H9 (cell line): ENCODE results near the gene RASIP1. TPM values are rescaled to one million over a fixed set of nuclear protein-coding genes. Genes with fewer than 3 reads are reported as not detected.
A peak's percentile ranks its signal among the peaks of the same experiment; 100 is the strongest.

Experiments used
- DNase-seq: peaks from one replicate; pipeline ENCODE4 v3.0.0-alpha.2; 2017
- H2AFZ ChIP-seq: one replicate; pipeline ENCODE4 v1.6.1; 2013; ENCODE audit warnings: mild to moderate bottlenecking, low read length, control low read depth, moderate library complexity
- H2AK5ac ChIP-seq: 2 replicates; pipeline ENCODE4 v1.6.1; 2013; ENCODE audit warnings: low read length, control low read depth, mixed read lengths; ENCODE audit not compliant: insufficient read length
- H2BK120ac ChIP-seq: one replicate; pipeline ENCODE4 v1.6.1; 2013; ENCODE audit warnings: low read depth, mild to moderate bottlenecking, low read length, control low read depth, inconsistent platforms; ENCODE audit not compliant: poor library complexity, severe bottlenecking
- H2BK12ac ChIP-seq: 2 replicates; pipeline ENCODE4 v1.6.1; 2013; ENCODE audit warnings: low read length, control low read depth, mixed read lengths, low read depth; ENCODE audit not compliant: insufficient read length
- H2BK15ac ChIP-seq: 2 replicates; pipeline ENCODE4 v1.6.1; 2013; ENCODE audit warnings: low read depth, low read length, control low read depth
- H2BK20ac ChIP-seq: one replicate; pipeline ENCODE4 v1.6.1; 2013; ENCODE audit warnings: low read depth, mild to moderate bottlenecking, low read length, control low read depth, inconsistent platforms; ENCODE audit not compliant: poor library complexity, severe bottlenecking
- H2BK5ac ChIP-seq: 2 replicates; pipeline ENCODE4 v1.6.1; 2013; ENCODE audit warnings: low read length, control low read depth, mixed read lengths; ENCODE audit not compliant: insufficient read length
- H3K14ac ChIP-seq: 2 replicates; pipeline ENCODE4 v1.6.1; 2013; ENCODE audit warnings: low read length, control low read depth; ENCODE audit not compliant: insufficient read depth
- H3K18ac ChIP-seq: 2 replicates; pipeline ENCODE4 v1.6.1; 2013; ENCODE audit warnings: low read depth, mild to moderate bottlenecking, mixed read lengths, low read length, control low read depth; ENCODE audit not compliant: insufficient read length
- H3K23ac ChIP-seq: 2 replicates; pipeline ENCODE4 v1.6.1; 2013; ENCODE audit warnings: low read length, control low read depth, mixed read lengths, low read depth; ENCODE audit not compliant: insufficient read length
- H3K23me2 ChIP-seq: 2 replicates; pipeline ENCODE4 v1.6.1; 2013; ENCODE audit warnings: low read depth, mild to moderate bottlenecking, mixed read lengths, low read length, control low read depth; ENCODE audit not compliant: insufficient read length, poor library complexity, severe bottlenecking
- H3K27ac ChIP-seq: 2 replicates; pipeline ENCODE4 v1.5.1; 2013; ENCODE audit warnings: low read length, control low read depth, mixed read lengths, low read depth; ENCODE audit not compliant: insufficient read length
- H3K27me3 ChIP-seq: 2 replicates; pipeline ENCODE4 v1.6.1; 2013; ENCODE audit warnings: low read length, control low read depth, inconsistent platforms; ENCODE audit not compliant: insufficient read depth
- H3K4ac ChIP-seq: 2 replicates; pipeline ENCODE4 v1.6.1; 2013; ENCODE audit warnings: low read depth, mild to moderate bottlenecking, control low read depth, inconsistent platforms, low read length, moderate library complexity
- H3K4me1 ChIP-seq: 2 replicates; pipeline ENCODE4 v1.6.1; 2013; ENCODE audit warnings: low read length, control low read depth, inconsistent platforms; ENCODE audit not compliant: insufficient read depth
- H3K4me2 ChIP-seq: 2 replicates; pipeline ENCODE4 v1.6.1; 2013; ENCODE audit warnings: low read length, control low read depth, mixed read lengths; ENCODE audit not compliant: insufficient read length, insufficient read depth
- H3K56ac ChIP-seq: 2 replicates; pipeline ENCODE4 v1.6.1; 2013; ENCODE audit warnings: low read depth, mild to moderate bottlenecking, mixed read lengths, low read length, control low read depth; ENCODE audit not compliant: insufficient read length
- H3K79me1 ChIP-seq: 2 replicates; pipeline ENCODE4 v1.6.1; 2013; ENCODE audit warnings: low read depth, mild to moderate bottlenecking, moderate library complexity, low read length, control low read depth, inconsistent platforms; ENCODE audit not compliant: insufficient read depth, poor library complexity, severe bottlenecking
- H3K79me2 ChIP-seq: 2 replicates; pipeline ENCODE4 v1.6.1; 2013; ENCODE audit warnings: low read length, control low read depth, inconsistent platforms; ENCODE audit not compliant: insufficient read depth
- H3K9ac ChIP-seq: 2 replicates; pipeline ENCODE4 v1.6.1; 2013; ENCODE audit warnings: low read length, control low read depth, mixed read lengths; ENCODE audit not compliant: insufficient read length; ENCODE audit errors: extremely low read depth
- H3K9me3 ChIP-seq: one replicate; pipeline ENCODE4 v1.6.1; 2013; ENCODE audit warnings: low read depth, low read length, inconsistent platforms; ENCODE audit not compliant: control insufficient read depth
- H3T11ph ChIP-seq: one replicate; pipeline ENCODE4 v1.6.1; 2013; ENCODE audit warnings: mild to moderate bottlenecking, low read length, control low read depth, inconsistent platforms
- H4K20me1 ChIP-seq: one replicate; pipeline ENCODE4 v1.6.1; 2013; ENCODE audit not compliant: control insufficient read depth, insufficient read length, insufficient read depth
- H4K5ac ChIP-seq: 2 replicates; pipeline ENCODE4 v1.6.1; 2013; ENCODE audit warnings: low read depth, mild to moderate bottlenecking, mixed read lengths, low read length, control low read depth; ENCODE audit not compliant: insufficient read length
- H4K8ac ChIP-seq: replicated peaks from 2 replicates; pipeline ENCODE4 v1.6.1; 2013; ENCODE audit warnings: low read length, control low read depth, mixed read lengths, low read depth; ENCODE audit not compliant: insufficient read length
- H4K91ac ChIP-seq: 2 replicates; pipeline ENCODE4 v1.6.1; 2013; ENCODE audit warnings: low read depth, mild to moderate bottlenecking, moderate library complexity, mixed read lengths, low read length, control low read depth; ENCODE audit not compliant: insufficient read length
- H3K27ac Mint-ChIP-seq, 3 experiments: 2 replicates in 2 of 3; 3 replicates in 1 of 3; pipeline ENCODE4 v1.8.0; 2020 to 2021; ENCODE audit warnings: mixed read lengths in 3 of 3, mild to moderate bottlenecking in 1 of 3, moderate library complexity in 1 of 3
- H3K27me3 Mint-ChIP-seq: 2 replicates; pipeline ENCODE4 v1.8.0; 2021; ENCODE audit warnings: low read depth, mild to moderate bottlenecking, moderate library complexity, mixed read lengths
- H3K36me3 Mint-ChIP-seq, 3 experiments: 2 replicates in 2 of 3; 3 replicates in 1 of 3; pipeline ENCODE4 v1.8.0; 2020 to 2021; ENCODE audit warnings: low read depth in 3 of 3, mixed read lengths in 3 of 3; ENCODE audit not compliant: insufficient read depth in 1 of 3
- H3K4me1 Mint-ChIP-seq, 2 experiments: 2 replicates each; pipeline ENCODE4 v1.8.0; 2020; ENCODE audit warnings: mixed read lengths in 2 of 2
- H3K4me3 Mint-ChIP-seq, 2 experiments: 2 replicates in 1 of 2; 3 replicates in 1 of 2; pipeline ENCODE4 v1.8.0; 2020 to 2021; ENCODE audit warnings: mild to moderate bottlenecking in 2 of 2, mixed read lengths in 2 of 2, moderate library complexity in 1 of 2
- H3K9me3 Mint-ChIP-seq, 2 experiments: 2 replicates in 1 of 2; 3 replicates in 1 of 2; pipeline ENCODE4 v1.8.0; 2020; ENCODE audit warnings: mild to moderate bottlenecking in 2 of 2, mixed read lengths in 2 of 2, moderate library complexity in 1 of 2
- CTCF ChIP-seq: fragments of 200-600 bp; sonication (generic); conservative IDR thresholded peaks from 3 replicates; pipeline ENCODE4 v1.8.0; 2021; ENCODE audit warnings: antibody characterized with exemption, mild to moderate bottlenecking
- WGBS: extraction: QIAGEN DNeasy Blood & Tissue Kit; methylation state at CpG from one replicate; pipeline ENCODE4 v1.1.7; 2013; ENCODE audit warnings: missing lambda C conversion rate, low lambda C conversion rate, mixed read lengths; ENCODE audit not compliant: insufficient read length; ENCODE audit errors: extremely low coverage; 5-methylcytosine and 5-hydroxymethylcytosine counted together
- total RNA-seq: library from RNA; stranded (reverse); gene quantifications from 2 replicates; pipeline ENCODE4 v1.2.1, GENCODE V29; 2021

RASIP1 gene
- total RNA-seq, 1 experiment from 2014 or later = 2.4 TPM

DNA sequence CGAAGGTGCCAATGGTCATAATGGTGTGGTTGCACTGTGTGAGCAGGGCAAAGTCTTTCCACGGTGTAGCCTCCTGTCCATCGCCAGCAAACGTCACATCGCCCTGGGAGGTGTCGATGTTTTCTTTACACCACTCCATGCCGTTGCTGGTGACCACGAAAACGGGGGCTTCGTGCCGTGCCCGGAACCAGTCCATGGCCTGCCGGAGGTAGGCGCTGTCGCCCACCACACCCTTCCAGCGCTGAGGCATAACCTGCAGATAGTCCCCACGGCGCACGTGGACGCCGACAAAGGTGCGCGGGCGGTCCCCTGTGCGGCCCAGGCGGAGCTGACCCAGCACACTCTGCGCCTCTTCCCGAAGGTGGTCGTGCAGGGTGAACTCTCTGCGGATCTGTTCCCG is 9.9 kb upstream of the RASIP1 start:
- Histone ChIP-seq H2BK5ac (no peak overlapping the region), H3K14ac (no peak overlapping the region), H2BK12ac (no peak overlapping the region), H3K27ac (no peak overlapping the region), H2AFZ (no peak overlapping the region), H3K79me2 (peaks cover 4% of the 10 kb centered on the region; the same call in 1 of the 2 replicates), H3K23ac (no peak overlapping the region), H4K8ac (no peak overlapping the region), H4K20me1 (no peaks in the 10 kb centered on the region), H3K23me2 (peaks cover 13% of the 10 kb centered on the region), H4K91ac (no peak overlapping the region), H2BK15ac (no peak overlapping the region), H2BK20ac (no peak overlapping the region), H3K9ac (no peak overlapping the region), H3K56ac (no peak overlapping the region), H3K4me1 (peaks cover 6% of the 10 kb centered on the region; the same call in 1 of the 2 replicates), H4K5ac (no peak overlapping the region), H3K27me3 (no peaks in the 10 kb centered on the region), H3T11ph (no peak overlapping the region), H3K79me1 (peaks cover 6% of the 10 kb centered on the region), H3K4ac (no peak overlapping the region), H2AK5ac (no peak overlapping the region), H2BK120ac (no peak overlapping the region), H3K9me3 (no peaks in the 10 kb centered on the region), H3K4me2 (no peak overlapping the region), H3K18ac (no peak overlapping the region)
- peaks cover 21 to 33% (median 30%) of the 10 kb centered on the region in 3 experiments; a peak in 6 of 7 replicates for H3K36me3 Mint-ChIP-seq
- DNase-seq = no peak
- peaks cover 41 to 50% of the 10 kb centered on the region in 2 experiments for H3K4me1 Mint-ChIP-seq
- H3K4me3 Mint-ChIP-seq = peak overlapping the region; percentile 84 to 94; a peak in 2 of 5 replicates
- H3K27me3 Mint-ChIP-seq = peaks cover 10% of the 10 kb centered on the region
- H3K9me3 Mint-ChIP-seq = no peaks in the 10 kb centered on the region; a peak in 2 of 5 replicates
- no CpG with 5 or more reads among the region's 31 CpGs for WGBS
- H3K27ac Mint-ChIP-seq = no peak overlapping the region
- TF ChIP-seq CTCF = no peak
